HuH-7 (cell line): Measurements from ENCODE around the gene APLF.
"Not testable (repeated sequence)": the region's sequence is repeated elsewhere in the genome, so short reads cannot be mapped to it uniquely, and the experiment has no call there.

Source experiments
- DNase-seq: peaks from one replicate; pipeline ENCODE4 v3.0.0; 2011; ENCODE audit warnings: low spot score

The APLF gene

GRCh38 chr2:68588589-68588988 is 121.2 kb downstream of the APLF start:
- no peak for DNase-seq

GRCh38 chr2:68589963-68590362 is 122.6 kb downstream of the APLF start:
- no peak for DNase-seq

- no peak for DNase-seq
Observed at GRCh38 chr2:68590702-68591101, 123.3 kb downstream of the APLF start.

GRCh38 chr2:68591225-68591624 is 123.8 kb downstream of the APLF start:
- DNase-seq, result no peak

GRCh38 chr2:68594041-68594440 is 126.7 kb downstream of the APLF start:
- no peak for DNase-seq

- peak; percentile 20 for DNase-seq
Observed at GRCh38 chr2:68594674-68595492, 127.5 kb downstream of the APLF start.

- not testable (repeated sequence) for DNase-seq
Observed at GRCh38 chr2:68595493-68595785, 128.1 kb downstream of the APLF start.

- DNase-seq, result not testable (repeated sequence)
Observed at GRCh38 chr2:68600495-68600894, 133.1 kb downstream of the APLF start.

GRCh38 chr2:68603059-68603458 is 135.7 kb downstream of the APLF start:
- DNase-seq, result no peak

GRCh38 chr2:68604077-68604476 is 136.7 kb downstream of the APLF start:
- no peak for DNase-seq

- no peak for DNase-seq
Observed at GRCh38 chr2:68605939-68606338, 138.6 kb downstream of the APLF start.

GRCh38 chr2:68606759-68607158 is 139.4 kb downstream of the APLF start:
- DNase-seq, result no peak

GRCh38 chr2:68607837-68608236 is 140.5 kb downstream of the APLF start:
- no peak for DNase-seq

GRCh38 chr2:68612765-68613519 is 145.6 kb downstream of the APLF start:
- DNase-seq, result no peak

- no peak for DNase-seq
Observed at GRCh38 chr2:68620772-68621171, 153.4 kb downstream of the APLF start.

- no peak for DNase-seq
Observed at GRCh38 chr2:68623820-68624219, 156.4 kb downstream of the APLF start.

- no peak for DNase-seq
Observed at GRCh38 chr2:68627615-68628014, 160.2 kb downstream of the APLF start.
